GM18519 (cell line): ENCODE results near the gene KIF25.
"Not testable (repeated sequence)": the region's sequence is repeated elsewhere in the genome, so short reads cannot be mapped to it uniquely, and the experiment has no call there.

ENCODE experiments used
- ATAC-seq: cut with Tn5 transposase; IDR thresholded peaks from one replicate; pipeline ENCODE4 v1.9.1; 2021; ENCODE audit warnings: mild to moderate bottlenecking, moderate library complexity; ENCODE audit not compliant: unreplicated experiment, low FRiP score

Gene KIF25

DNA sequence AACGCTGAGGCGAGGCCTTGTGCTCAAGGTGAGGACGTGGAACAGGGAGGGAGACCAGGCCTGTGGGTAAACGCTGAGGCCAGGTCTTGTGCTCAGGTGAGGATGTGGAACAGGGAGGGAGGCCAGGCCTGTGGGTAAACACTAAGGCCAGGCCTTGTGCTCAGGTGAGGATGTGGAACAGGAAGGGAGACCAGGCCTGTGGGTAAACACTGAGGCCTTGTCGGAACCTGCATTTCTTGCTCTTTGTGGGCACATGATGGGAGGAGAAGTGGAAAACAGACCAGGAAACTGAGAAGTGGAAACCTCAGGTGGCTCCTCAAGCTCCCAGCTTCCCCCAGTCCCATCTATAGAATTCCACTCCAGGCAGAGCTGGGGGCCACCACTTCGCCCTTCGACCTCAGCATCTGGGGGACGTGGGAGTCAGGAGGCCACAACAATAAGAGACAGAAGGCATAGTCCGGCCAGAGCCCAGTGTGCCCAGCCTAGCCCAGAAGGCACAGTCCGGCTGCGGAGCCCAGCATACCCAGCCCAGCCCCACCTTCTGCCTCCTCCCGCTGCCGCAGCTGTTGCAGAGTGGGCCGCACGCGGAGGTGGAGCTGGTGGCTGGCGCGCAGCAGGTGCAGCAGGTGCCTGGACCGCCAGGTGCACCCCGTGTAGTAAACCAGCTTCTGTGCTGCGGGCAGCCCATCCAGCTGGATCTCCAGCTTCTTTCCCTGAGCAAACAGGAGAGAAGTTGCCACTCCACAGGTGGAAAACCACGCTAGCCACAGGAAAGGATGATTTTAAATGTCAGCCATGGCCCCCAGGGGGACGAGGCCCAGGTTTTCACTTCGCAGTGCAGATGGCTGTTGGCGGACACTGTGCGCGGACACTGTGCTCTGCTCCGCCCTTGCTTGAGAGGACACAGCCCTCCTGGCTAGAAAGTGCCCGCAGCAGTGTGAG lies 64.1 kb downstream of the KIF25 start:
- no peak for ATAC-seq

DNA sequence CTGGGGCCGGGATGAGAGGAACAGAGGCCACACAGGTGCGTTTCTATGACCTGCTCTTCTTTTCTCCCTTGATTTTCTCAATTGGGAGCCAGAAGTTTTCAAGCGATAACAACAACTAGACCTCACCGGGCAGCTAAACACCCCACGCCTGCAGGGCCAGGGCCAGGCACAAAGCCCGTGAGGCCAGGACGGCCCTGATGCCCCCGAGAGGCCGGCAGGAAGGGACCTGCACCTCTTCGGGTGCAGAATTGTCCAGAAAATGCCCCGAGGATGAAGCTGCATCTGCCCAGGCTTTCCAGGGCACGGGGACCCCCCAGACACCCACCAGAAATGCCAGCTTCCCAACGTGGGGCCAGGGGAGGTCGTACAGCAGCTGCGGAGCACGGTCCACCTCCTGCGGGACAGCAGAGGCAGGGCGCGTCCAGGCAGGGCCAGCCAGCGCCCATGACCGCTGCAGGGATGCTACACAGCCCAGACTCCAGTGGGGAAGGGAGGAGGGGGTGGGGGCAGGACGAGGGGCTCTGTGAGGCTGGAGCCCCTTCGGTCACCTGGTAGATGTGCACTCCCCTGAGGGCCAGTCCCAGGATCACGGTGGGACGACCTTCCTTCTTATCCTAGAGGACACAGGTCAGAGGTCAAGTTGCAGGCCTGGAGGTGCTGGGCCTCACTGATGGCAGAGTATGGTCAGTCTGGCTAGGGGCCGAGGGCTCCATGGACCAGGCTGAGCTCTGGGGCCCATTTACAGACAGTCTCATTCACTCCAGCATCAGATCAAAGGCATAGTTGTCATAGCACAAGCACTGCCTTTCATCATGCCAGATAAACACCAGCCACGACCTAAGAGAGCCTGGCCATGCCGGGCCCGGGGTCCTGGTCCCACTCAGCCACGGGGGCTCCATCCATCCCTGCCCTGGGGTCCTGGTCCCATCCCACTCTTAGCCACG lies 65.1 kb downstream of the KIF25 start:
- ATAC-seq: no peak

DNA sequence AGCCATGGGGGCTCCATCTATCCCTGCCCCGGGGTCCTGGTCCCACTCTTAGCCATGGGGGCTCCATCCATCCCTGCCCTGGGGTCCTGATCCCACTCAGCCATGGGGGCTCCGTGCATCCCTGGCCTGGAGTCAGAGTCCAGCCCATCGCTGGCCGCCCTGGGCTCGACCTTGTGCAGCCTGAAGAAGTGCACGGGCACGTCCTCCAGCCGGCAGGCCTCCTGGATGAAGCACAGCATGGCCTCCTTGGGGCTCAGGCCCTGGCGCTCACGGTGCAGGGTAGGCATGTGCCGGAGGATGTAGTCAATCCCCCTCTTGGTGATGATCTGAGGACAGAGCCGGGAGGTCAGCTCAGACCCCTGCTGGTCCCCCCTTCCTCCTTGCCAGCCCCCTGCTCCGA lies 66.0 kb downstream of the KIF25 start:
- no peak for ATAC-seq

DNA sequence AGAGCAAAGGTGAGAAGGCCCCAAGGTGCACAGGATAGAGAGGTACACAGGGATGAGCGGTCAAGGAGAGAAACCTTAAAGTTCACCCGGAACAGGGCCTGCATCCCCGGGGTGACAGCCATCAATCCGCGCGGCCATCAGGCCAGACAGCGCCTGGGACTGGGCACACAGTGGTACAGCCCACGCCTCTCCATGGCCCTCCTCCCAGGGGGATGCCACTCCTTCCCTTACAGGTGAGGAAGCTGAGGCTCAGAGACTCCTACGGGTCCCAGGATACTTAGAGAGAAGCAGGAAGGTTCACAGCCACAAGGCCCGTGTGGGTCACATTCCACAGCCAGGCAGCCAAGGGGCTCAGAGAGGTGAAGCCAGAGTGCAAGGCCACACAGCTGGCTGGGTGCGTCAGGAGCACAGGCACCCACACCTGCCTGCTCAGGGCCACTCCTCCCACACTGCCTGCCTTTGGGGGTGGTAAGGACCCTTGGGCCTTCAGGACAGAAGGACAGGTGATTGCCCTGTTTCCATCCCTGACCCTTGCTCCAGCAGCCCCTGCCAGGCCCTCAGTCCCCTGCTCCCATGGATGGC lies 66.8 kb downstream of the KIF25 start:
- ATAC-seq: no peak

DNA sequence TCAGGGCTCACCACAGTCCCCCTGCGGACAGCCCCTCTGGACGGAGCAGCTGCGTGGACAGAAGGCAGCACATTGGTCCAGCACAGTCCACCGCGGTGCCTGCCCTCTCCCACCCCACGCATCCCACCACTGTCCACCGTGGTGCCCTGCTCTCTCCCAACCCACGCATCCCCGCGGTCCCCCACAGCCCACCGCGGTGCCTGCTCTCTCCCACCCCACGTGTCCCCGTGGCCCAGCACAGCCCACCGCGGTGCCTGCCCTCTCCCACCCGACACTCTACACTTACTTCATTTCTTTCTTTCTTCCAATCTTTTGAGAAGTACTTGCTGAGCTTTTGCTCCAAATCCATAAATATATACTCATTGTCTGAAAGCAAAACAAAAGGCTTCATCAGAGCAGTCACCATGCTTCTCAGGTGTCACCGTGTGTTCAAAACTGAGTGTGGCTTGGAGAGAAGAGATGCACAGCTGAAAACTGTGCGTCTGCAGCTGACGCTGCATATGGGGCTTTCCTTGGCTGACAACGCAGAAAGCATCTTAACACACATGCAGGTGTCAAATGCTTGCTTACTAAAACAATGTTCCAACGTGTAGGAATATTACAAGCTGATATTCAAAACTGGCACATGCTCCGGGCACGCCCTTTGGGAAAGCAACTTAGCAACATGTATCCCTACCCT lies 69.7 kb downstream of the KIF25 start:
- no peak for ATAC-seq

DNA sequence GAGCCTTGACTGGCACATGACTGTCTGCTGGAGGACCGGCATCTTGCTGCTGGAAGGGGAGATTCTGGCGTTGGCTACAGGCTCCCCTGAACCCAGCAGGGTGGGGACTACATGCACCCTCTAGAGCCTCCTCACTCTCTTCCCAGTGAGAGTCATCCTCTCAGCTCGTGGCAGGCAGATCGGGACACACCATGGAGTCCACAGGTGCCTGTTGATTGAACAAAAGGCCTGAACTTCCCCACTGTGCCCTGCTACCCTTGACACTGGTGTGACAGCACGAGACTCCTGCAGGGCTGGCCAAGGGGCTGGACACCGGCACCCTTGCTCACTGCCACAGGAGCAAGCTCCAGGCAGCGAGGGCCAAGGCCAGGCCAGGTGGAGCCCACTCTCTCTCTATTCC lies 73.3 kb downstream of the KIF25 start:
- no peak for ATAC-seq

DNA sequence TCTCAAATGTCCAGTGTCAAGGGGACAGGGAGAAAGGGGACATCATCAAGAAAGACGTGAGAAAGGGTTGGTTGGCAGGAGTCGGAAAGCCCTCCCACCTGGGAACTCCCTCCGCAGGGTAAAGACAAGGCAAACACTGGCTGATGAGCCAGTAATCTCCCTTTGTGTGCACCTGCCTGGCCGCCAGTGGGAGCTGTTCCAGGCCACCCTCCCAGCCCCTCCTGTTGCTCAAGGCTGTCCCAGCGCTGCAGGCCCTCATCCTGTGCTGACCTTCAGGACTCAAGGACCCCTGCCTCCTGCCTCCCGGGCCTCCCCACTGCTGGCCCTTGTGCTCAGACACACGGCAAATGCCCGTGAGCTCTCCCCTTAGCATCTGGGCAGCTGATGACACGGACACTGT lies 74.1 kb downstream of the KIF25 start:
- ATAC-seq: no peak

DNA sequence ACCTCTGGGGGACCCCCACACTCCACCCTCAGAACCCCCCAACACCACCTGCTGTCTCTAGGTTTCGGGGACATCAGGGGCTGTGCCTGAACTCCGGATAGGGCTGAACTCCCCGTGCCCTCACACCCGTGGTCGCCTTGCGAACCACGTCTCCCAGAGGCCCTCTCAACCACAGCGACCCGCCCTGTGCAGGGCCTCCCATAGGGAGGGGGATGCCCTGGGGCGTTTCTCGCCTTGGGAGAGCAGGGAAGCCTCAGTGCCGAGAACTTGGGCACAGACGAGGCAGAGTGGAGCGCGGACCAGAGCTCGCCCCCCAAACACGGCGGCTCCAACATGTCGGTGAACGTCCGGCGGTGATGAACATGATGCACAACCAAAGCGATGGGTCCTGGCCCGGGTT lies 74.8 kb downstream of the KIF25 start:
- ATAC-seq: no peak

DNA sequence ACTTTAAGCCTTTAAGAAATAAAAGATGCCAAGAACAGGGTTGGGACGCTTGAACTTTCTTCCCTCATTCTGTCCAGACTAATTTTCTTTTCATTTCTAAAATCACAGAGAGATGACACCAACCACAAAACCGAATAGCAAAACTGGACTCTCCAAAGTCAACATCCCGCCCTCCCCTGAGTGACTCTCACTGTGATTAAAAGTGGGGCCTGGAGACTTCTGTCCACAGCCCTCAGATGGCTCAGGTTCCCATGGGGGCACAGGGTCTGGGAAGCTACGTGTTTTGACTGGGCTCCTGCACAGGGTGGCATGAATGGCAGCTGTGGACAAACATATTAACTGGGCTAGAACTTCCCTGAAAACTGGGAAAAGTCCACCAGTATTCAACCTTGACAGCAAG lies 75.3 kb downstream of the KIF25 start:
- no peak for ATAC-seq

DNA sequence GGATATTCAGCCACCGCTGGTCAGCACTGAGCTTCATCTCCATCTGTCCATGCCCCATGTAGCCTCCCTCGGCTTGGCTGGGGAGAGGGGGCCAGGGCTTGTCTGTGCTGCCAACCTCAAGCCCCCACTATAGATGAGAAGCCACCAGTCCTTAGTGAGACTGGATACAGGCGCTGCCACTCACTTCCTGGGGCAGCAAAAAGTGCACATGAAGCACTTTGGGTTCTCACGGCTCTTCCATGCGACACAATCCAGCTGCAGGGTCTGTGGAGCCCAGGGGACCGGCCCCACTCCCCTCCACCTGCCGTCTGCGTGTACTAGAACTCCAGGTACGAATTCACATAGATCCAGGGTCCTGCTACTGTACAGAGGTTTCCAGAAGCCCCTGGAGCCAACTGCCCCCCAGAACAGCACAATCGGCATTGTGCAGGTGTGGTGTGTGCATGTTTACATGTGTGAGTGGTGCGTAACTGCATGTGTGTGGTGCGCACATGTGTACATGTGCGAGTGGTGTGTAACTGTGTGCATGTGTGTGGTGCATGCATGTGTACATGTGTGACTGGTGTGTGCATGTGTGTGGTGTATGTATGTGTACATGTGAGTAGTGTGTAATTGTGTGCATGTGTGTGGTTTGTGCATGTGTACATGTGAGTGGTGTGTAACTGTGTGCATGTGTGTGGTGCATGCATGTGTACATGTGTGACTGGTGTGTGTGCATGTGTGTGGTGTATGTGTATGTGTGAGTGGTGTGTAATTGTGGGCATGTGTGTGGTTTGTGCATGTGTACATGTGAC lies 76.7 kb downstream of the KIF25 start:
- ATAC-seq: no peak

DNA sequence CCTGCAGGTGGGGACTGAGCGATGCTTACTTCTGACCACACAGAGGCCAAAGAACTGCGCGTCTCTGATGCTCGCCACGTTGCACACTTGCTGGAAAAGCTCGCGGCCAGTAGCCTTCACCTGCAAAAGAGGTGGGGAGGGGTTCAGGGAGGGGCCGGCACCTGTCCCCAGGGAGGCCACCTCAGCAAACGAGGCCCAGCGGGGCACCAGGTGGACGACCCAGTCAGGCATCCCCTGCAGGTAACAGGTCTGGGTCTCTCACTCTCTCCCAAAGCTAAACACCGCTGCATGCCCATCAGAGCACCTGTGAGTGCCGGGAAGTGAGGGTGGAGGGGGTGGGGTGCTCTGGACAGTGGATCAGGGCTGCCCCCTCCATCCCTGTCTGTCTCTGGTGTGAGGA lies 77.7 kb downstream of the KIF25 start:
- ATAC-seq: no peak

DNA sequence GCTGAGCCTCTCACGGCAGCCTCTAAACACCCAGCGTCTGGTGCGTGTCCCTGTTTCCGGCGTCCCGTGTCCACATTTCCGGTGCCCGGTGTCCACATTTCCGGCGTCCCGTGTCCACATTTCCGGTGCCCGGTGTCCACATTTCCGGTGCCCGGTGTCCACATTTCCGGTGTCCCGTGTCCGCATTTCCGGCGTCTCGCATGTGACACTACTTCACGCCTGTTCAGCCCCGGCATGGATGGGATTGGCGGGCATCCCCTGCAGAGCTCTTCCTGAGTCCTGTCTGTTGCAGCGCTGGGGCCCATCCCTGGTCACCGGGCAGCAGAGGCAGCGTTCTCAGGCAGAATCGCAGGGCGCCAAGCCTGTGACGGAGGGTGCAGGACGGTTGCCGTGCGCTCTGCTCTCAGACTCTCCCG lies 78.3 kb downstream of the KIF25 start:
- no peak for ATAC-seq

DNA sequence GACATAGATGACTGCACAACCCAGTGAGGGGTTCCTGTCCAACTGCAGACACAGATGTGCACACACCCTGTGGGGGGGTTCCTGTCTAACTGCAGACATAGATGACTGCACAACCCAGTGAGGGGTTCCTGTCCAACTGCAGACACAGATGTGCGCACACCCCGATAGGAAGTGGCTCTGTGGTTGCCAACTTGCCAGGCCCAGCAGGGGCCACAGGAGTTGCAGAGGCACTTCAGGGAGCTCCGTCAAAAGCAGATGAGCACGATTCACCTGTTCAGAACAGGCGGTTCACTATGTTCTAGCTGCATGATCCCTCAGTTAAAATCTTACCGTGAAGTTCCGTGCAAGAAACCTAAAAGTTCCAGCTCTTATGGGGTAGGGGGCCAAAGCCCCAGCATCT lies 79.9 kb downstream of the KIF25 start:
- ATAC-seq: not testable (repeated sequence)

DNA sequence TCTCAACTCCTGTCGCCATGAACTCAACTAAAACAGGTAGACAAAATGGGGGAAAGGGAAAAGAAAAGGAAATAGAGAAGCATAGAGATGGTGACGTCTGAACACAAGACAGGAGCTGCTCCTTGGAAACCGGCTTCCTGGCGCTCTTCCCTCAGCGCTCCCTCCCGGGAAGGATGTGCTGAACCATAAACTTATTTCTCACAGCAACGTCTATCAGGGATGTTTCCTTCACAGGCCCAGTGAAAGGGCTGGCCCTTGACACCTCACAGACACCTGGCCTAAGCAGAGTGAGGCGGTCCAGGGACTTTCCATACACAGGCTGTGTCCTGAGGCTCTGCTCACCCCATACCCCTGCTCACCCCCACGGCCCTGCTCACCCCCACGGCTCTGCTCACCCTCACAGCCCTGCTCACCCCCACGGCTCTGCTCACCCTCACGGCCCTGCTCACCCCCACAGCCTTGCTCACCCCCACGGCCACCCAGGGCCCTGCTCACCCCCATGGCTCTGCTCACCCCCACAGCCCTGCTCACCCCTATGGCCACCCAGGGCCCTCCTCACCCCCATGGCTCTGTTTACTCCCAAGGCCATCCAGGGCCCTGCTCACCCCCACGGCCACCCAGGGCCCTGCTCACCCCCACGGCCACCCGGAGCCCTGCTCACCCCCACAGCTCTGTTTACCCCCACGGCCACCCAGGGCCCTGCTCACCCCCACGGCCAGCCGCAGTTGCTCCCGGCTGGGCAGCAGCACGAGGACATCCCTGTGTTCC lies 80.9 kb downstream of the KIF25 start:
- no peak for ATAC-seq

DNA sequence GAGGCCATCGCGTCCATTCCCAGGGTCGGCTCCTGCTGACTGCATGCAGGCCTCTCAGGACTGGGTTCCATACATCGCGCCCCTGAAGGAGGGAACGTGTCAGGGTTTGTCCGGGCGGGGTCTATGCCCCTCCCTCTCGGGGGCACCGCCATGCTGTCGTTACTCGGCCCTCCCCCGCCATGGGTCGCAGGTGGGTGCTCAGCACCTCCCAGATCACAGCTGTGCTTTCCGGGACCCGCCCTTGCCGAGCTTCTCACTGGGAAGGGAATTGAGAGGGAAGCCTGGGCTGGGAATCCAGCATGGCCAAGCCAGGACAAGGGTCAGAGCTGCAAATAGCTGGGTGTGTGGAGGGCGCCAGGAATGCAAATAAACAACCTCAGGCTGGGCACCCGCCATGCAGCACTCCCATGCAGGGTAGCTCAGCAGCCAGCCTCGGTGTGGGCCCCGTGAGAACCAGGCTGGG lies 81.5 kb downstream of the KIF25 start, which contains the start of gene FRMD1:
TSS of gene FRMD1 (minus strand) at position 270 of the 463 bp plus-strand sequence. CDS start at position 152, 118 bp downstream.
- ATAC-seq: no peak

DNA sequence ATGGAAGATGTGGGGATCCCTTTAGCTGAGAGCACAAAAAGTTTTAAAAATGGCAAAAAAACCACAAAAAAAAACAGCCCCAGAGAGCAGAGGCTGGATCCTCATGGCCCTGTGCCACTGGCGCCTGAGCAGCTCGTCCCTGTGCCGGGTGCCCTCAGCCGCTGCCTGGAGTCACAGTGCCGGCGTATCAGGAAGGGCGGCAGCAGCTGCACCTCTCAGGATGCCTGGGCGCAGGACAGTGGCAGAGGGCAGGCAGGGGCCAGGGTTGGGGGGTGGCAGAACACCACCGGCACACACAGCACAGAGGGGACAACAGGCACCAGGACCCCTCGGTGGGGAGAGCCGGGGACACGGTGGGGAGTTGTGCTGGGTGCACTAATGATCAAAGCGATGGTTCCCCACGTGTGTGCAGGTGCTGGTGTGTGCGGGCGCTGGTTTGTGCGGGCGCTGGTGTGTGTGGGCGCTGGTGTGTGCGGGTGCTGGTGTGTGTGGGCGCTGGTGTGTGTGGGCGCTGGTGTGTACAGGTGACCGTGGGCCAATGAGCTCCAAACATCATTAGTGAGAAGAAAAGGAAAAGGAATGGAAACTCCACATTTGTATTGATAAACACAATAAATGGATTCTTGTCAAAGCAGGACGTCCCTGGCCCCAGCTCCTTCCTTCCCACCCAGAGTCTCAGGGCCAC lies 83.1 kb downstream of the KIF25 start:
- no peak for ATAC-seq

DNA sequence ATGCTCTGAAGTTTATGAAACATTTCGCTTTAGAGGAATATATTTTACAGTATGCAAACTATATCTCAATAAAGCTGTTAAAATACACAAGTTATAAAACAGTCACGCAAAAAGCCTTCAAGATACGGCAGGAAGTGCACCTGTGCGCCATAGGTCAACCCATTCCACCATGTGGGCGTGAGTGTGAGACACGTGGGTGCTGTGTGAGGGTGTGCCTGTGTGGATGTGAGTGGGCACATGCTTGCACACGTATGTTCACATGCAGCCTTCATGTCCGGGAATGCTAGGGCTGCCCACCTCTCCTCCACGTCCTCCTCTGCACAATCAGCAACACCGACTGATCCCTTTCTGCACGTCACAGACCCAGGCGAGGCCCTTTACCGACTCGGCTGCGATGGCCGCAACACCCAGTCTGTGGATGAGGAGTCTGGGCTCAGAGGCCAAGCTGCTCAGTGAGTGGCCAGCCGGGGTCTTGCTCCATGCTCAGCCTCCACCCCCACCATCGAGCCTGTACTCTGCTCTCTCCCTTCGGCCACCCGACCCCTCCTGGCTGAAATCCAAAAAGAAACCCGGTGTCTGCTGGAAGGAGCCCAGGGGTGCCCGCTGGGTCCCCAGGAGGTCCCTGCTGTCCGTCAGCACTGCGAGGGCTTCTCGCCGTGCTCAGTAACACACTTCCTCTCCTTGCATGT lies 84.5 kb downstream of the KIF25 start:
- ATAC-seq: no peak
